H1 (cell line): Measurements from ENCODE around the gene TNRC6A. TPM values are rescaled to one million over a fixed set of nuclear protein-coding genes. Genes with fewer than 3 reads are reported as not detected.
A peak's percentile ranks its signal among the peaks of the same experiment; 100 is the strongest.

Source experiments
- CTCF ChIA-PET: fragments of 300-600 bp; sonication (Branson Sonifier 250); formaldehyde crosslinking; loops from one replicate; lab custom pipeline; 2021; ENCODE audit not compliant: partially characterized antibody; lab: Charles Lee
- POLR2A ChIA-PET: fragments of 300-600 bp; sonication (Branson Sonifier 250); formaldehyde crosslinking; loops from one replicate; lab custom pipeline; 2021; ENCODE audit warnings: inconsistent platforms; ENCODE audit not compliant: partially characterized antibody; lab: Charles Lee
- DNase-seq, 2 experiments: peaks; one replicate each; pipeline versions ENCODE4 v3.0.0 to v3.0.0-alpha.2; 2010 to 2022; ENCODE audit warnings: low spot score in 2 of 2, low read depth in 1 of 2, mixed read lengths in 1 of 2
- FAIRE-seq: peaks from 2 replicates; lab custom pipeline; 2011; peaks lifted over from hg19 to GRCh38; lab: Jason Lieb, UNC
- H2AFZ ChIP-seq: 2 replicates; pipeline ENCODE4 v1.8.1; 2012; ENCODE audit warnings: low read length, inconsistent platforms
- H2AK5ac ChIP-seq: 2 replicates; pipeline ENCODE4 v1.6.1; 2013; ENCODE audit warnings: low read depth, low read length
- H2BK120ac ChIP-seq: replicated peaks from 2 replicates; pipeline ENCODE3; 2013; ENCODE audit warnings: low read depth, low read length, inconsistent platforms
- H2BK12ac ChIP-seq: 2 replicates; pipeline ENCODE4 v1.6.1; 2013; ENCODE audit warnings: low read depth, low read length
- H2BK15ac ChIP-seq: 2 replicates; pipeline ENCODE4 v1.6.1; 2013; ENCODE audit warnings: low read length
- H2BK20ac ChIP-seq: 2 replicates; pipeline ENCODE4 v1.6.1; 2013; ENCODE audit warnings: low read length
- H2BK5ac ChIP-seq: 2 replicates; pipeline ENCODE4 v1.6.1; 2013; ENCODE audit warnings: low read depth, low read length
- H3K14ac ChIP-seq: 2 replicates; pipeline ENCODE4 v1.6.1; 2013; ENCODE audit warnings: inconsistent platforms; ENCODE audit not compliant: insufficient read length
- H3K18ac ChIP-seq: 2 replicates; pipeline ENCODE4 v1.6.1; 2013; ENCODE audit warnings: low read length; ENCODE audit errors: extremely low read depth
- H3K23ac ChIP-seq: 2 replicates; pipeline ENCODE4 v1.6.1; 2013; ENCODE audit warnings: inconsistent platforms; ENCODE audit not compliant: insufficient read length
- H3K23me2 ChIP-seq: 2 replicates; pipeline ENCODE4 v1.6.1; 2013; ENCODE audit warnings: low read depth, low read length
- H3K27ac ChIP-seq: 2 replicates; pipeline ENCODE4 v1.6.1; 2011; ENCODE audit warnings: low read depth, low read length, inconsistent platforms
- H3K27me3 ChIP-seq, 4 experiments: replicated peaks in 1 of 4; 1 replicate in 1 of 4; 2 replicates in 3 of 4; pipeline versions ENCODE4 v1.6.1 to v1.8.1; 2011 to 2013; ENCODE audit warnings: low read length in 3 of 4, mild to moderate bottlenecking in 3 of 4, inconsistent platforms in 2 of 4, mixed read lengths in 2 of 4, moderate library complexity in 1 of 4; ENCODE audit not compliant: control insufficient read depth in 3 of 4, insufficient read depth in 3 of 4; ENCODE audit errors: extremely low read depth in 1 of 4
- H3K36me3 ChIP-seq, 4 experiments: 2 replicates each; pipeline versions ENCODE4 v1.6.1 to v1.8.1; 2011 to 2013; ENCODE audit warnings: mild to moderate bottlenecking in 4 of 4, low read length in 3 of 4, moderate library complexity in 2 of 4, control low read depth in 1 of 4, inconsistent platforms in 1 of 4; ENCODE audit not compliant: insufficient read depth in 4 of 4, control insufficient read depth in 2 of 4
- H3K4ac ChIP-seq: replicated peaks from 2 replicates; pipeline ENCODE3; 2013; ENCODE audit warnings: low read length, low read depth, mixed read lengths, inconsistent platforms; ENCODE audit not compliant: insufficient read length
- H3K4me1 ChIP-seq, 4 experiments: replicated peaks in 1 of 4; 1 replicate in 1 of 4; 2 replicates in 3 of 4; pipeline versions ENCODE4 v1.6.1 to v1.8.1; 2011 to 2013; ENCODE audit warnings: low read length in 3 of 4, inconsistent platforms in 2 of 4, mixed read lengths in 1 of 4; ENCODE audit not compliant: insufficient read depth in 4 of 4, control insufficient read depth in 3 of 4
- H3K4me2 ChIP-seq, 2 experiments: 2 replicates each; pipeline versions ENCODE4 v1.6.1 to v1.8.1; 2011 to 2013; ENCODE audit warnings: low read depth in 2 of 2, low read length in 2 of 2, control low read depth in 1 of 2, inconsistent platforms in 1 of 2, mild to moderate bottlenecking in 1 of 2; ENCODE audit not compliant: insufficient read depth in 1 of 2
- H3K4me3 ChIP-seq, 4 experiments: fragments of 200-600, 300-600 bp in 1 of 4; sonication (generic), shearing (Covaris generic), sonication (Bioruptor Twin) in 1 of 4; 2 replicates each; pipeline versions ENCODE4 v1.5.1 to v1.8.1; 2011 to 2016; ENCODE audit warnings: low read length in 4 of 4, low read depth in 3 of 4, control low read depth in 2 of 4, inconsistent platforms in 2 of 4, mild to moderate bottlenecking in 2 of 4, mixed read lengths in 1 of 4, moderate library complexity in 1 of 4; ENCODE audit not compliant: insufficient read depth in 2 of 4; ENCODE audit errors: extremely low read depth in 1 of 4
- H3K56ac ChIP-seq: replicated peaks from 2 replicates; pipeline ENCODE3; 2013; ENCODE audit warnings: low read depth, mild to moderate bottlenecking, mixed read lengths, low read length, inconsistent platforms; ENCODE audit not compliant: insufficient read length
- H3K79me1 ChIP-seq: 2 replicates; pipeline ENCODE4 v1.6.1; 2013; ENCODE audit warnings: low read depth, low read length, control low read depth
- H3K79me2 ChIP-seq, 2 experiments: 2 replicates each; pipeline versions ENCODE4 v1.6.1 to v1.8.1; 2012 to 2013; ENCODE audit warnings: low read length in 2 of 2, mild to moderate bottlenecking in 2 of 2, inconsistent platforms in 1 of 2; ENCODE audit not compliant: insufficient read depth in 2 of 2, control insufficient read depth in 1 of 2
- H3K9ac ChIP-seq, 4 experiments: replicated peaks in 1 of 4; 1 replicate in 1 of 4; 2 replicates in 3 of 4; pipeline versions ENCODE4 v1.6.1 to v1.8.1; 2011 to 2013; ENCODE audit warnings: low read depth in 3 of 4, low read length in 3 of 4, control low read depth in 2 of 4, mild to moderate bottlenecking in 2 of 4, moderate library complexity in 2 of 4, inconsistent platforms in 1 of 4; ENCODE audit errors: extremely low read depth in 1 of 4
- H3K9me3 ChIP-seq, 2 experiments: 2 replicates each; pipeline versions ENCODE4 v1.6.1 to v1.8.1; 2012 to 2013; ENCODE audit warnings: mild to moderate bottlenecking in 2 of 2, moderate library complexity in 2 of 2, control low read depth in 1 of 2, inconsistent platforms in 1 of 2, low read depth in 1 of 2, low read length in 1 of 2, mixed read lengths in 1 of 2; ENCODE audit not compliant: insufficient read depth in 2 of 2
- H4K20me1 ChIP-seq, 2 experiments: replicated peaks in 1 of 2; 2 replicates each; pipeline versions ENCODE3 to v1.8.1; 2011 to 2013; ENCODE audit warnings: inconsistent platforms in 2 of 2, low read length in 2 of 2, mild to moderate bottlenecking in 1 of 2; ENCODE audit not compliant: insufficient read depth in 2 of 2, control insufficient read depth in 1 of 2
- H4K5ac ChIP-seq: 2 replicates; pipeline ENCODE4 v1.6.1; 2013; ENCODE audit warnings: low read length, low read depth, mixed read lengths, inconsistent platforms; ENCODE audit not compliant: insufficient read length
- H4K8ac ChIP-seq: 2 replicates; pipeline ENCODE4 v1.8.0; 2013; ENCODE audit warnings: mild to moderate bottlenecking, moderate library complexity, low read length, inconsistent platforms; ENCODE audit not compliant: insufficient read depth; ENCODE audit errors: extremely low read depth
- H4K91ac ChIP-seq: replicated peaks from 2 replicates; pipeline ENCODE3; 2013; ENCODE audit warnings: low read length, mixed read lengths, inconsistent platforms; ENCODE audit not compliant: insufficient read length
- CTCF ChIP-seq, 3 experiments: IDR thresholded peaks; 1 replicate in 2 of 3; 2 replicates in 1 of 3; pipeline versions ENCODE4 v1.5.1 to v1.6.1; 2011; ENCODE audit warnings: low read length in 3 of 3, mild to moderate bottlenecking in 3 of 3, inconsistent platforms in 2 of 3, low read depth in 1 of 3, moderate library complexity in 1 of 3; ENCODE audit not compliant: insufficient read depth in 1 of 3; ENCODE audit errors: control extremely low read depth in 1 of 3
- MAFK ChIP-seq: IDR thresholded peaks from 2 replicates; pipeline ENCODE4 v1.6.1; 2012; ENCODE audit warnings: low read depth, mild to moderate bottlenecking, improper control_type of control experiment, low read length
- WGBS, 2 experiments: shearing (Covaris generic) in 1 of 2; methylation state at CpG; one replicate each; pipeline versions ENCODE4 v1.1.6 to v1.1.7; 2013 to 2015; ENCODE audit warnings: low lambda C conversion rate in 2 of 2, mixed read lengths in 2 of 2, inconsistent platforms in 1 of 2, low coverage in 1 of 2, missing lambda C conversion rate in 1 of 2; ENCODE audit not compliant: insufficient replicate concordance in 2 of 2, insufficient coverage in 1 of 2, insufficient read length in 1 of 2; ENCODE audit errors: extremely low coverage in 1 of 2, missing lambda C conversion rate in 1 of 2; 5-methylcytosine and 5-hydroxymethylcytosine counted together
- polyA plus RNA-seq, 7 experiments: library from polyadenylated mRNA; depleted of rRNA in 3 of 7; stranded (reverse) in 5 of 7; unstranded in 2 of 7; fragments of >200 nt in 5 of 7; fragments of 200-250 nt in 2 of 7; gene quantifications; 1 replicate in 5 of 7; 2 replicates in 1 of 7; 4 replicates in 1 of 7; pipeline versions ENCODE4 v1.2.1 to v1.2.3, GENCODE V29; 2011 to 2013; ENCODE audit warnings: missing spikeins in 2 of 7, mixed read lengths in 2 of 7
- total RNA-seq: library from RNA; stranded (reverse); fragmentation: NEBNext Ultra II Directional; extraction: Animal tissue kit (Norgen Biotek cat#: 25700); gene quantifications from 2 replicates; pipeline ENCODE4 v1.2.1, GENCODE V29; 2021

TNRC6A gene
- total and polyA plus RNA-seq, 2 of the 8 experiments (the other 6 are each of a cell fraction or from before 2014, with no cell fraction given): 67.6 to 103 TPM

GRCh38 chr16:24694931-24695330, 34.5 kb upstream of the TNRC6A start:
- H3K4me1 ChIP-seq: no peaks in the 10 kb centered on the region
- no peak overlapping the region for H2BK12ac ChIP-seq
- H2BK5ac ChIP-seq: no peak overlapping the region
- no peak for FAIRE-seq
- no peak overlapping the region for H3K56ac ChIP-seq
- H3K4me3 ChIP-seq: no peak overlapping the region
- no peak overlapping the region for H2AK5ac ChIP-seq
- POLR2A ChIA-PET: no interaction called here
- H4K8ac ChIP-seq: no peak overlapping the region
- no peaks in the 10 kb centered on the region for H3K23me2 ChIP-seq
- H4K5ac ChIP-seq: no peak overlapping the region
- no peak overlapping the region for H2BK20ac ChIP-seq
- H3K9ac ChIP-seq: no peak overlapping the region
- WGBS, 2 experiments: 85% methylated on average over 5 of the region's 5 CpGs; no CpG with 5 or more reads in 1 of the 2 experiments
- H3K27ac ChIP-seq: no peak overlapping the region
- H2AFZ ChIP-seq: no peak overlapping the region
- no peaks in the 10 kb centered on the region for H3K27me3 ChIP-seq
- H2BK120ac ChIP-seq: no peak overlapping the region
- no peaks in the 10 kb centered on the region for H3K9me3 ChIP-seq
- H3K18ac ChIP-seq: no peak overlapping the region
- H3K4me2 ChIP-seq: no peak overlapping the region
- no peak overlapping the region for H2BK15ac ChIP-seq
- no peak overlapping the region for H4K91ac ChIP-seq
- H3K23ac ChIP-seq: no peak overlapping the region
- CTCF ChIA-PET: interaction anchor here (1.0 to 1.5 kb wide), 2 partner anchors 12 to 20 kb away, joined by 3 read pairs; no protein-coding TSS in a partner anchor
- H4K20me1 ChIP-seq: no peaks in the 10 kb centered on the region
- H3K4ac ChIP-seq: no peak overlapping the region
- no peaks in the 10 kb centered on the region for H3K36me3 ChIP-seq
- TF ChIP-seq MAFK (no peak), CTCF (IDR thresholded peaks at IDR 0.05; ENCODE audit: control extremely low read depth in 1 of 3, insufficient read depth in 1 of 3, low read depth in 1 of 3, low read length in 3 of 3) (peak in 2 of 3 experiments; percentile 3 to 10; a peak in 1 of 4 replicates)
- no peaks in the 10 kb centered on the region for H3K79me2 ChIP-seq
- H3K79me1 ChIP-seq: no peaks in the 10 kb centered on the region
- no peak overlapping the region for H3K14ac ChIP-seq
- DNase-seq: no peak
